Tracheal epithelial cell (primary cell): Measurements from ENCODE around the gene IFT20. TPM values are rescaled to one million over a fixed set of nuclear protein-coding genes. Genes with fewer than 3 reads are reported as not detected.

ENCODE experiments used
- total RNA-seq: library from RNA; depleted of rRNA; stranded (reverse); fragments of >200 nt; gene quantifications from 2 replicates; pipeline ENCODE4 v1.2.1, GENCODE V29; 2014

IFT20 gene
- total RNA-seq: 42.4 and 48.0 TPM in 2 replicates

GRCh38 chr17:28335201-28335958, at the start of gene IFT20, which contains the start of gene TNFAIP1:
IFT20 (minus strand) TSS chr17:28335472; CDS start chr17:28331985, 3,487 bp downstream.
TNFAIP1 (plus strand) TSS chr17:28335761; CDS start chr17:28339522, 3,761 bp downstream.

GRCh38 chr17:28371245-28372202, 36.3 kb upstream of the IFT20 start, which contains the start of gene SARM1:
SARM1 (plus strand) TSS chr17:28371694; CDS start chr17:28372033, 339 bp downstream.

GRCh38 chr17:28370035-28370743, 34.9 kb upstream of the IFT20 start, which contains the start of gene VTN:
VTN (minus strand) TSS chr17:28370307; CDS start chr17:28370203, 104 bp downstream.

GRCh38 chr17:28364665-28365363, 29.5 kb upstream of the IFT20 start, which contains the start of gene SEBOX:
SEBOX (minus strand) TSS chr17:28365199; CDS start chr17:28365151, 48 bp downstream.

GRCh38 chr17:28357061-28357900, 22.0 kb upstream of the IFT20 start, which contains the start of gene POLDIP2:
POLDIP2 (minus strand) TSS chr17:28357527; CDS start chr17:28357448, 79 bp downstream.

GRCh38 chr17:28318759-28319597, 16.3 kb downstream of the IFT20 start, which contains the start of gene TMEM97:
TMEM97 (plus strand) TSS chr17:28319200; CDS start chr17:28319240, 40 bp downstream.

Other genes starting within 250 kb of the IFT20 start
- 10.6 and 14.3 TPM in 2 replicates for gene TMEM97, start 16.3 kb downstream of the IFT20 start, total RNA-seq
- 26.6 and 65.3 TPM in 2 replicates for gene TNFAIP1, start 289 bp upstream of the IFT20 start, total RNA-seq
- gene POLDIP2, start 22.1 kb upstream of the IFT20 start, total RNA-seq: 70.8 and 82.9 TPM in 2 replicates
- not detected in 2 replicates for gene SEBOX, start 29.7 kb upstream of the IFT20 start, total RNA-seq
- not detected in 2 replicates for gene VTN, start 34.8 kb upstream of the IFT20 start, total RNA-seq
- 0.21 and 0.48 TPM in 2 replicates for gene SARM1, start 36.2 kb upstream of the IFT20 start, total RNA-seq
- 6.3 and 12.6 TPM in 2 replicates for gene SLC46A1, start 70.7 kb upstream of the IFT20 start, total RNA-seq
- not detected in 2 replicates for gene SLC13A2, start 138.2 kb upstream of the IFT20 start, total RNA-seq
- gene FOXN1, start 170.9 kb upstream of the IFT20 start, total RNA-seq: 0.21 and 0.24 TPM in 2 replicates
- gene UNC119, start 217.2 kb upstream of the IFT20 start, total RNA-seq: 30.6 and 34.5 TPM in 2 replicates
- 45.2 and 48.4 TPM in 2 replicates for gene PIGS, start 236.1 kb upstream of the IFT20 start, total RNA-seq
- gene ALDOC, start 241.4 kb upstream of the IFT20 start, total RNA-seq: 78.4 and 88.7 TPM in 2 replicates